Fibroblast of skin of right biceps (primary cell): ENCODE measurements around the gene CNTNAP1.
"Not testable (repeated sequence)": the region's sequence is repeated elsewhere in the genome, so short reads cannot be mapped to it uniquely, and the experiment has no call there.

Experiments
- DNase-seq: peaks from one replicate; pipeline ENCODE4 v3.0.0-alpha.2; 2013

The CNTNAP1 gene

DNA sequence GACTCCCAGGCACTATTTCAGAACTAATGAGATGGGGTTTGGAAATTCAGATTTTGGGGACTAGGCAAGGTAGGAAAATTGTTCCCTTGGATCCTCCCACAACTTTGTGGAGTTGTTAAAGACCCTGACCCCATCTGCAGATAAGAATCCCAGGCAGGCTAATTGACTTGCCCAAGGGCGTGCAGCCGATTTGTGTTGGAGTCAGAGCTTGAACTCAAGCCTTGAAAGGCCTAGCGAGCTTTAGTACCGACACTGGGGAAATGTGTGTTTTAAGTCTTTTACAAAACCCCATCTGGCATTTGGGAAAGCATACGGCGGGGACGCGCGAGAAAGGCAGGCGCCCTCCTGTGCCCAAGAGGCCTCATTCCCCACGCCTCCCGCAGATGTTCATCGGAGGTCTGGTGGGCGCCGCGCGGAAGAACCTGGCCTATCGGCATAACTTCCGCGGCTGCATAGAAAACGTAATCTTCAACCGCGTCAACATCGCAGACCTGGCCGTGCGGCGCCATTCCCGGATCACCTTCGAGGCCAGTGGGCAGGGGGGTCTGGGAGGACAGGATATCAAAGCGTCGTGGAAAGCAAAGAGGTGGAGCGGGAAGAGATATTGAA is 4.3 kb downstream of the CNTNAP1 start:
- DNase-seq, result no peak

DNA sequence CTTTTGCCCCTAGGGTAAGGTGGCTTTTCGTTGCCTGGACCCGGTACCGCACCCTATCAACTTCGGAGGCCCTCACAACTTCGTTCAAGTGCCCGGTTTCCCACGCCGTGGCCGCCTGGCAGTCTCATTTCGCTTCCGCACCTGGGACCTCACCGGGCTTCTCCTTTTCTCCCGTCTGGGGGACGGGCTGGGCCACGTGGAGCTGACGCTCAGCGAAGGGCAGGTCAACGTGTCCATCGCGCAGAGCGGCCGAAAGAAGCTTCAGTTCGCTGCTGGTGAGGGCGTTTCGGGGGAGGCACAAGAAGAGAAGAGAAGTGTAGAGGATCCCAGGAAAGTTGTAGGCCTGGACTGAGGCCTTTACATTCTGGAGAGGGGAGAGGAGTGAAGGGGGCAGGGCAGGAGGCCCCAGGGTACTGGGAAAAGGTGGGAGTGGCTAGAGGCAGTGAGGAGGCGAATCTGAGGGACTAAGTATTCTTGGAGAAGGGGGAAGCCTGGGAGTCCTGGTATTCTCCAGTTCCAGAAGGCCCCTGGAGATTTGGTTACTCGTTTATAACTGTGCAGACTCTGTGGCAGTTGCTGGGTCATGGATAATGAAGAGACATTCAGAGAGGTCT is 5.5 kb downstream of the CNTNAP1 start:
- no peak for DNase-seq

DNA sequence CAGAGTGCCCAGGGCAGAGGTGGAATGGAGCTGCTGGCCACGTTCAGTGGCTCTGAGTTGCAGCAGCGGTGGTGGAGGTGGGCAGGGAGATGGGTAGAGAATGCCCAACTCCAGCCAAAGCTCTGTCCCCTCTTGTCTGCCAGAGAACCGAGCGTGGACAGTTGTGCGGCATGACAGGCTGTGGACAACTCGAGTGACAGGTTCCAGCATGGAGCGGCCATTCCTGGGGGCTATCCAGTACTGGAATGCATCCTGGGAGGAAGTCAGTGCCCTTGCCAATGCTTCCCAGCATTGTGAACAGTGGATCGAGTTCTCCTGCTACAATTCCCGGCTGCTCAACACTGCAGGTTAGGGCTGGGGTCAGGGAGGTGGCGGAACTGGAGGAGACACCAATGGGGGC is 8.3 kb downstream of the CNTNAP1 start:
- no peak for DNase-seq

DNA sequence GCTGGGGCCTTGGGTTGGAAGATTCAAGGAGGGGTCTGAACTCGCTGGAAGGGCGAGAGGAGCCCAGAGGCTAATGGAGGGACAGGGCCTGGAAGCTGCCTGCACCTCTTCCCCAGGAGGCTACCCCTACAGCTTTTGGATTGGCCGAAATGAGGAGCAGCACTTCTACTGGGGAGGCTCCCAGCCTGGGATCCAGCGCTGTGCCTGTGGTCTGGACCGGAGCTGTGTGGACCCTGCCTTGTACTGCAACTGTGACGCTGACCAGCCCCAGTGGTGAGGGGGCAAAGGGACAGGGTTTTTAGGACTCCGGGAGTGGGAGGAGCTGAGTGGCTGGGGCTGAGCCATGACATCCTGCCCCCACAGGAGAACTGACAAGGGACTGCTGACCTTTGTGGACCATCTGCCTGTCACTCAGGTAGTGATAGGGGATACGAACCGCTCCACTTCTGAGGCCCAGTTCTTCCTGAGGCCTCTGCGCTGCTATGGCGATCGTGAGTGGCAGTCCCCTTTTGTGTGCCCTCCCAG is 8.8 kb downstream of the CNTNAP1 start:
- no peak for DNase-seq

DNA sequence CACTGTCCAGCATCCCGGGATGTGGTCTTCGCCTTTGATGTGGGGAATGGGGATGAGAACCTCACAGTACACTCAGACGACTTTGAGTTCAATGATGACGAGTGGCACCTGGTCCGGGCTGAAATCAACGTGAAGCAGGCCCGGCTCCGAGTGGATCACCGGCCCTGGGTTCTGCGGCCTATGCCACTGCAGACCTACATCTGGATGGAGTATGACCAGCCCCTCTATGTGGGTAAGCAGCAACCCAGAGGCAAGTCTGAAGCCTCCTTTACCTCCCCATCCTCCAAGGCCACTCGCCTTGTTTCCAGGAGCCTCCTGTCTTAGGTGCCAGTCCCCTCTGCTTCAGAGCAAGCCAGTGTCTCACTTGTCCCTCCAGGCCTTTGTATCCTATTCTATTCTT is 10.2 kb downstream of the CNTNAP1 start:
- DNase-seq, result no peak

DNA sequence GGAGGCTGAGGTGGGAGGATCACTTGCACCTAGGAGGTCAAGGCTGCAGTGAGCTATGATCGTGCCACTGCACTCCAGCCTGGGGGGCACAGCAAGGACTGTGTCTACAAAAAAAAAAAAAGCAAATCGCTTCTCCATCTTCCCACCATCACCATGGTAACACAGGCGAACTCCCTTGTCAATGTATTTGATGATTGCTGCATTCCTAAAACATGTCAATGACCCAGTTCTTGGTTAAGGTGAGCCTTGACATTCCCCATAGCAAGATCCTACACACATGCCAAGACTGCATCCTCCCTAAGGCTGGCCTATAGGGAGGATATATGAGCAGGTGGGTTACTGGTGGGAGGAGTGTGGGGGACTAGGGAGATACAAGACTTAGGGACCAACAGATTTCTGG is 12.2 kb downstream of the CNTNAP1 start:
- no peak for DNase-seq

DNA sequence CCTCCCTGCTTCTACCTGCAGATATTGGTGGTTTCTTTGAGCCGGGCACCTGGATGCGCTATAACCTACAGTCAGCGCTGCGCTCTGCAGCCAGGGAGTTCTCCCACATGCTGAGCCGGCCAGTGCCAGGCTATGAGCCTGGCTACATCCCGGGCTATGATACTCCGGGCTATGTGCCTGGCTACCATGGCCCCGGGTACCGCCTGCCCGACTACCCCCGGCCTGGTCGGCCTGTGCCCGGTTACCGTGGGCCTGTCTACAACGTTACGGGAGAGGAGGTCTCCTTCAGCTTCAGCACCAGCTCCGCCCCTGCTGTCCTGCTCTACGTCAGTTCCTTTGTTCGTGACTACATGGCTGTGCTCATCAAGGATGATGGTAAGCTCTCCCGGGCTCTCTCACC is 13.2 kb downstream of the CNTNAP1 start:
- no peak for DNase-seq

DNA sequence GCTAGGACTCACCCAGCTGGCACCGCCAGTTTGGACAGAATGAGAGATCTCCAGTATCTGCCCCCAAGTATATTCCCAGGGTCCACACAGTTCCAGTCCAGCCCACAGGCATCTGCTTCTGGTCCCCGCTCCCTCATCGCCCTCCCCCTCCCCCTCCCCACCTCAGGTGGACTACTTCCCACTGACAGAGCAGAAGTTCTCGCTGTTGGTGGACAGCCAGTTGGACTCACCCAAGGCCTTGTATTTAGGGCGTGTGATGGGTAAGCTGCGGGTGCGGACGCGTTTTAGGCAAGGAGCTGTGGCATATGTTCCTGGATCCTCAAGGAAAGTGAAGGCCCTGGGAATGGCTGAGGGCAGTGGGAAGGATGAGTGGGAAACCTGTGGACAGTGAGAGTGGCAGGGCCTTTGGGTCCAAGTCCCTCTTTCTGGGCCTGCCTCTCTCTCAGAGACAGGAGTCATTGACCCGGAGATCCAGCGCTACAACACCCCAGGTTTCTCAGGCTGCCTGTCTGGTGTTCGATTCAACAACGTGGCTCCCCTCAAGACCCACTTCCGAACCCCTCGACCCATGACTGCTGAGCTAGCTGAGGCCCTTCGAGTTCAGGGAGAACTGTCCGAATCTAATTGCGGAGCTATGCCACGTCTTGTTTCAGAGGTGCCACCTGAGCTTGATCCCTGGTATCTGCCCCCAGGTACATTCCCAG is 14.9 kb downstream of the CNTNAP1 start:
- no peak for DNase-seq

DNA sequence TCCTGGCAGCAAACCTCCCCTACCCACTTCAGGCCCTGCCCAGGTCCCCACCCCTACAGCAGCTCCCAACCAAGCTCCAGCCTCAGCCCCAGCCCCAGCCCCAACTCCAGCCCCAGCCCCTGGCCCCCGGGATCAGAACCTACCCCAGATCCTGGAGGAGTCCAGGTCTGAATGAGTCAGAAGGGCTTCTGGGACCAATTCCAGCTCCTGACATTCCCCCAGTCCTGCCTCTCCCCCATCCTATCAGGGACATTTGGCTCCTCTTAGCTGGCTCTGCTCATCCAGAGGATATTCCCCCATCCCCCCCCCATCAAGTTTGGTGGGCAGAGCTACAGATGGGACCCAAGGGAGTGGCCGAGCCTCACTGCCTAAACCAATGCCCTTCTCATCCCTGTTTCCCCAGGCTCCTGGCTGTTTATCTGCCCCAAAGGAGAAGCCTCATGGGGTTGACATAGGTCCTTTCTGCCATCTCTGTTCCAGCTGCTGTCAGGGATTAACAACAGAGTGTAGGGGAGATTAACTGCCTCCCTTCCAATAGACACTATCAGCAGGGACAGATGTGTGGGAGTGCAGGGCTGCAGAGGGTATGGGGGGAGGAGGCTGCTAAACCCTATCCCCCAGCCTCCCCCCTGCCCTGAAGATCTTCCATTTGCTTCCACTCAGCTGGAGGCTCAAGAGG is 16.5 kb downstream of the CNTNAP1 start:
- peak; percentile 91 for DNase-seq

DNA sequence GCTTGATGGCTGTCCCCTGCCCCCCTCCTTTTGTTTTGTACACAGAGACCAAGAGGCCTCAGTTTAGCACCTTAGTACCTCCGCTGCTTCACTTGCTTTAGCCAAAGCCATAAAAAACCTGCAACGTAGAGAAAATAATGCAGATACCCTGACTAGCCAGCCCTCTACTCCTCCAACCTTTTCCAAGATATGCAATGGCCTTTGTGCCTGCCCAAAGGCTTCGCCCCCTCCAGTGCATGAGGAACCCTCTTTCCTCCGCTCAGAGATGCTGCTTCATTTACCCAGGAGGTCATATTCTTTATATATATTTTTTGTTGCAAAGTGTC is 17.0 kb downstream of the CNTNAP1 start:
- no peak for DNase-seq

DNA sequence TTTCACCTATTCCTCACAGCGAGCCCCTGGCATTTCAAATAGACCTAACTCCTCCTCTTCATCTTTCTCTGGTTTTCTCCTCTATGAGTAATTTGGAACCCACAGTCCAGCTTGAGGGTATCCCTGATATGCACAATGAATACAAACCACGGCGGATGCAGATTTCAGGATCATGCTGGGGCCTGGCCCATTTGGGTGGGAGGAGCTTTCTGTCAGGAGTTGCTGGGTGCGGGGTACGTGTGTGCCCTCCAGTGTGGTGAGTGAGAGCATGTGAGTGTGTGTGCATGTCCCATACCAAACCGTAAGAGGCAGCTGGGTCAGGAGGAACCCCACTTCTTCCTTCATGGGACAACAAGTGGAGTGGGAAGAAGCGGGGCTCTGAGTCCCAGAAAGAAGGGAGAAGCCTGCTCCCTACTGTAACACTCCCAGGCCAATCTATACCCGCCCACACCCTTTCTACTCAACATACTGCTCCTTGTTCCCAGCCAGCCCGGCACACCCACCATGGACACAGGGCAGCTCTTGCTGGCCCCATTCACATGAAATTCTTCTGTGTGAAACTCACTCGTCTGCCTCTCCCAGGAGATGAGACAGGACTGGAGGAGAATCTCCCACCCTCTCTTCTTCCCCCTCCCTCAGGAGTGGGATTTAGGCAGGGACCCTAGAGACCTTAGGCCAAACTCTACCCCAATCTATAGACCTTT is 18.4 kb downstream of the CNTNAP1 start:
- no peak for DNase-seq

DNA sequence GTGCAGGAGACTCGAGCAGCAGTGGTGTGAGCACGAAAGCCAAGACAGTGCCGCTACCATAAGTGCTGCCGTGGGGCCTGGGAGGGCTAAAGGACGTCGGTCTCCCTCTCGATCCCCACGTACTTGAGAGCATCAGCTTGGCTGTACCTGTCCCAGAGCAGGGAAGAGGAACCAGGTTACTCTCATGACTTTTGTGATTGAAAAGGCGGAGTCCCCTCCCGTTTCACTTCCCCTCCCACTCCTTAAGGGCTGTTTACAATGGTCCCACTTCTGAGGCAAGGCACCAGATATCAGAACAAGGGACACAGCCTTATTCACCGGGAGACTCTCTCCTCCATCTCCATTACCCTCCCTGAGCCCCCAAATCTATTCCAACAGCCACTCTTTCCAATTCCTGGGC is 20.1 kb downstream of the CNTNAP1 start:
- DNase-seq, result no peak

DNA sequence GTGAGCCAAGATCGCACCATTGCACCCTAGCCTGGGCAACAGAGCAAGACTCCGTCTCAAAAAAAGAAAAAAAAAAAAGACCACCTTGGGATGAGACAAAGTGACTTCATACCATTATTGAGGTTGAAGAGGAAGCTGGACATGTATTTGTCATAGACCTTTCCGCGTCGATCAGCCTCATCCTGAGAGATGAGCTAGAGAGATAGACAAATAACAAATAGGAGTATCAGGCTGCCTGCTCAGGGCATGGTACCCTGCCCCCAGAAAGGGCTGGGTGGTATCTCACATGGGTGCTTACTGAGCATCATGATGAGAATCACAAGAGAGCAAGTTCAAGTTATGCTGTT is 22.1 kb downstream of the CNTNAP1 start:
- DNase-seq, result no peak

DNA sequence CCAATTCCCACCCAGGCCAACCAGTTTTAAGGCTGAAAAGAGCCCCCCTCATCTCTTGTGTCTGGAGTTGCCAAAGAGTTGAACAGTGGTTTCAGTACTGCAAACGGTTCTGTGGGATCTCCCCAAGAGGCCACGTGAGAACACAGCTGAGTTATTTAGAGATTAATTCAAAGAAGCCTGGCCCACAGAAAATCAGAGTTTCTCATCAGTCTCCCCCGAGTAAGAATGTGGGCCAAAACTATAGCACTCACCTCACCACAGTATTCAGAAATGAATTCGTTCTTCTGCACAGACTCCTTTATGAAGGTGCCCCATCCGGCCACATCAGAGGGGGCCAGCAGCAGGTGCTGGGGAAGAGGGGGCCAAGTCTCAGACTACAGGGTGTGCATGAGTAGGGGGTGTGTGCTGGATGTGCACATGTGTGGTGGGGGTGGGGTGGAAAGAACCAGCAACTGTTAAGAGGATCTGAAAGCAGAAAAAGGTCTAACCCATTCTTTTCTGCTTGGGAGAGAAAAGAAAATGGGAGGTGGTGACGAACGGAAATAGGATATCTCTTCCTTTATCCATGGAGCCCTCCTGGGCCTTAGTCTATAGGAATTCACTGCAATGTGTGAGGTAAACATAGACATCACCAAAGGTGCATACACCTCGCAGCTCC is 22.6 kb downstream of the CNTNAP1 start:
- no peak for DNase-seq

DNA sequence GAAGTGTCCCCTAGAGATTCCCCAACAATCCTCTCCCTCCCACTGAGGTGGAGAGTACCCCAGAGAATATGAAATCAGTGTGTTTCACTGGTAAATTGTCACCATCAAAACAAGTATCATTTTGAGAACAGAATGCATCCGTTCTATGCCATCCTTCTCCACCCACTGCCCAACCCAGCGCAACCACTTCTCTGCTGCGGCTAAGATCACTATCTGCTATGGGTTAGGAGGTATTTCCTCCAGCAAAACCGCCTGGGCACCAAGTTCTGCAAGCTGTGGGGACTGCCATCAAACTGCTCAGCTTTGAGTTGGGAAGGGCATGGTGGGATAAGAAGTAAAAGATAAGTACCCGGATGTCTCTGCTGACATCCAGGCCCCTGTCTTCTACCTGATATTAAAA is 24.4 kb downstream of the CNTNAP1 start:
- DNase-seq, result no peak

DNA sequence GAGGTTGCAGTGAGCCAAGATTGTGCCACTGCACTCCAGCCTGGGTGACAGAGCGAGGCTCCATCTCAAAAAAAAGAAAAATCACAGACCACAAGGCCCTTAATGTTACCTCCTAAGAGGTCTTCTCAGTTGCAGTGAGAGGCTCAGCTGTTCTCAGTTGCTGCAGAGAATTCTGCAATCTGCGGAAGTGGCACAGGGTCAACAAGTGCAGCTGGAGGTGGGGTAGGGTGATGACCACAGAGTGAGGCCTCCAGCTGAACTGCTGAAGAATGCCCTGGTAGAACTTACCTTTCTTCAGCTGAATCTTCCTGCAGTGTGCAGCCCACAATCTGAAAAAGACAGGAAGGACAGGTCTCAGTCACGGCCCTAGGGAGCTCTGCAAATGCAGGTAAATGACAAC is 26.3 kb downstream of the CNTNAP1 start:
- no peak for DNase-seq

DNA sequence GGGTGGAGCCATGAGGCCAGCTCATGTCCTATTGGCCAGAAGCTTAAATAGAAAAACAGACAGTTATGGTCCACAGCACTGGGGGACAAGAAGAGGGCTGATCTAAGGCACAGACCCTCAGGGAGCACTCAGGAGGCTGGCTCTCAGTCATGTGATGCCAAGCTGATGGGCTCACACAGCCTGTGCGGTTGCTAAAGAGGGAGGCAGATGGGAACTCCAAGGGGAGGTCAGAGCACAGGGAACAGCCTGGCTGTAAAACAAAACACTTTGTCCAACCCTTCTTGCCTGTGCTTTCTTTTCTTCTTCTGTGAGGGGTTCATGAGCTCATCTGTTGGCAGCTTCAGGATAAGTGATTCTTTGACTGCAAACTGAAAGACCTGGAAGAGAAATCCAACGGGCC is 27.2 kb downstream of the CNTNAP1 start:
- DNase-seq, result no peak

DNA sequence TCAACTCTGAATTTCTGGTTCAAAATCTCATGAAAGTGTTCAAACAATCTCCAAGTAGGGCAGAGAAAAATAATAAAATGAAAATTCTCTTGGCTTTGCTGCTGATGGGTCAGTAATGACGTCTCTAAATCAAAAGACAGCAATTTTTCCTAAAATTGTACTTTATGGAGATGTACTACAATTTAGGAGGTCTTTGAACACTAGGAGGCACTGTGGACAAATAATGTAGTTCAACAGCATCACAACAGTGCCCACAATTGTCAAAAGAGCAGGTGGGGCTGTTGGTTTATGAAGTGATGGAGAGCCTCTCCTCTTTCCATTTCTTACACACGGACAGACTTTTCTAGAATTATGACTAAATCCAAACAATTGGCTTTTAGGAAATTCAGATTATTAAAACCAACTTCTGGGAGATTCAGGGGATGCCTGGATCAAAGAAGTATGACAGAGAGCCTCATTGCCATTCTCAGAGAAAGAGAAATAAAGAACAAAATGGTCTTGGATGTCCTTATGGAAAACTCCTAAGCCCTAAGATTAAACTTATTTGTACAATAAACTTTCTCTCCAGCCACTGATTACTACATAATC is 38.8 kb downstream of the CNTNAP1 start:
- DNase-seq, result peak; percentile 67

DNA sequence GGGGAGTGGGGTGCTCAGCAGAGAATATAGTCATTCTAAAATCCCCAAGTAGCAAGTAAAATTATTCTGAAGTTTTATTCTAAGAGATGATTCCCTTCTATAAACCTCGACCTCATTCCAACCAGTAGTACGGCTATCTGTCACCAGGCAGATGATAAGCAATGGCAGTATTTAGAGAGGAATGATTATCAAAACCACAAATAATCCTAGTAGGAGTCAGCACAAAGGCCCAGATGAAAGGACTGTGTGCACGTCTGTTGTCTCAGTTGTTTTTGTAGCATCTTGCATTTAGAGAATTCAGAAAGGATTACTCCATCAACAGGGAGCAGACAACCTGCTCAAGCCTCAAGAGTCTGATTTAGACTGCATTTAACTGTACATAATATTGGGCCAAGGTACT is 41.3 kb downstream of the CNTNAP1 start:
- no peak for DNase-seq

DNA sequence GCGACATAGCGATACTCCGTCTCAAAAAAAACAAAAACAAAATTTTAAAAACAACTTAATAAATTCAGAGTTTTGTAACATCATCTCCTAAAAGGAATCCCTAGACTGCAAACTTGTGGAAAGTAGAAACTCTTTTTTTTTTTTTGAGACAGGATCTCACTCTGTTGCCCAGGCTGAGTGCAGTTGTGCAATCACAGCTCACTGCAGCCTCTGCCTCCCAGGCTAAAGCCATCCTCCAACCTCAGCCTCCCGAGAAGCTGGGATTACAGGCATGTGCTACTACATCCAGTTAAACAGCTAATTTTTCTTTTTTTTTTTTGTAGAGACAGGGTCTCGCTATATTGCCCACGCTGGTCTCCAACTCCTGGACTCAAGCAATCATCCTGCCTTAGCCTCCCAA is 42.8 kb downstream of the CNTNAP1 start:
- DNase-seq, result no peak

DNA sequence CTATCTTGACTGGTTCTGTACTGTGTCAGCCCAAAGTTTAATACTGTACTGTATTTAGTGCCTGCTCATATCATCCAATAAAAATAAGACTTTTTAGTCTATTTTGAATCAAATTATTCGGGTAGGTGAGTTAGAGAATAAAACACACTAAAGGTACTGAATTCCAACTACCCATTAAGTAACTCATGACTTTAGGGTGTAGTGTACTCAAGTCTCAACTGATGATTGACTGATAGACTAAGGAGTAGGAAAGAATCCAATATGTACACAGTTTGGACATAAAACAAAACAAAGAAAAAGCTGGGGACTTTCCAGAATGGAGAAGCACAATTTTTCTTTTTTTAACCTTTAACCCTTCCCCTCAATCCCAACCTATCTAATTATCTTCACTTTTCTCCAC is 58.4 kb downstream of the CNTNAP1 start:
- no peak for DNase-seq

DNA sequence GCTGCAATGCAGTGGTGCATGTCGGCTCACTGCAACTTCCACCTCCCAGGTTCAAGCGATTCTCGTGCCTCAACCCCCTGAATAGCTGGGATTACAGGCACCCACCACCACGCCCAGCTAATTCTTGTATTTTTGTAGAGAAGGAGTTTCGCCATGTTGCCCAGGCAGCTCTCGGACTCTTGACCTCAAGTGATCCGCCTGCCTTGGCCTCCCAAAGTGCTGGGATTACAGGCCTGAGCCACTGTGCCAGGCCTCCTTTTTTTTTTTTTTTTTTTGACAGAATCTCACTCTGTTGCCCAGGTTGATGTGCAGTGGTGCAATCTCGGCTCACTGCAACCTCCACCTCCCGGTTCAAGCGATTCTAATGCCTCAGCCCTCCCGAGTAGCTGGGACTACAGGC is 60.6 kb downstream of the CNTNAP1 start:
- DNase-seq, result not testable (repeated sequence)
